C4-2B (cell line): ENCODE measurements around the gene CCND3.

Experiments used
- ZFX ChIP-seq: fragments of 450-650 bp; IDR thresholded peaks from 2 replicates; pipeline ENCODE4 v1.6.1; 2017
- TF ChIP-seq, protein P1 (sequence below): fragments of 450-650 bp; conservative IDR thresholded peaks from 2 replicates; pipeline ENCODE4 v1.5.1; 2017; ENCODE audit warnings: mild to moderate bottlenecking

DNA sequence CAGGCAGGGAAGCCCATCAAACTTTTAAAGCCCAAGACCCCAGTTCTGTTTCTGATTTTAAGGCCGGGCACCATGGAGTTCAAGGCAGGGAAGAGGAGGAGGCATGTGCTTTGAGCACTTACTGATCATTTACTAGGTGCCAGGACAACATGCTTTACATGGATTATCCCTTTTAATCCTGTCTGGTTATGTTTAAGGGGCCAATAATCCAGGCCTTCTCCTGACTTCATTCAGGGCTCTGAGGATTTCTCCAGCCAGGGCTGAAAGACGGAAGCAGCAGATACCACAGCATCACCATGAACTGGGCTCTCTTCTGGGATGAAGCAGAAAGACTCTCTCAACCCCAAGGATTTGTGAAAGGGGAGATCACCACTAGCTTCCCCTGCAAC is 4.1 kb downstream of the CCND3 start:
- TF ChIP-seq, protein P1, sequence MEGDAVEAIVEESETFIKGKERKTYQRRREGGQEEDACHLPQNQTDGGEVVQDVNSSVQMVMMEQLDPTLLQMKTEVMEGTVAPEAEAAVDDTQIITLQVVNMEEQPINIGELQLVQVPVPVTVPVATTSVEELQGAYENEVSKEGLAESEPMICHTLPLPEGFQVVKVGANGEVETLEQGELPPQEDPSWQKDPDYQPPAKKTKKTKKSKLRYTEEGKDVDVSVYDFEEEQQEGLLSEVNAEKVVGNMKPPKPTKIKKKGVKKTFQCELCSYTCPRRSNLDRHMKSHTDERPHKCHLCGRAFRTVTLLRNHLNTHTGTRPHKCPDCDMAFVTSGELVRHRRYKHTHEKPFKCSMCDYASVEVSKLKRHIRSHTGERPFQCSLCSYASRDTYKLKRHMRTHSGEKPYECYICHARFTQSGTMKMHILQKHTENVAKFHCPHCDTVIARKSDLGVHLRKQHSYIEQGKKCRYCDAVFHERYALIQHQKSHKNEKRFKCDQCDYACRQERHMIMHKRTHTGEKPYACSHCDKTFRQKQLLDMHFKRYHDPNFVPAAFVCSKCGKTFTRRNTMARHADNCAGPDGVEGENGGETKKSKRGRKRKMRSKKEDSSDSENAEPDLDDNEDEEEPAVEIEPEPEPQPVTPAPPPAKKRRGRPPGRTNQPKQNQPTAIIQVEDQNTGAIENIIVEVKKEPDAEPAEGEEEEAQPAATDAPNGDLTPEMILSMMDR = no peak
- no peak for TF ChIP-seq ZFX
